ENCODE data around the gene MAML2. TPM values are rescaled to one million over a fixed set of nuclear protein-coding genes. Genes with fewer than 3 reads are reported as not detected.
A peak's percentile ranks its signal among the peaks of the same experiment; 100 is the strongest.

MAML2 gene
- total and polyA plus RNA-seq, 2 experiments from 2014 or later = 2.0 to 7.1 TPM

DNA sequence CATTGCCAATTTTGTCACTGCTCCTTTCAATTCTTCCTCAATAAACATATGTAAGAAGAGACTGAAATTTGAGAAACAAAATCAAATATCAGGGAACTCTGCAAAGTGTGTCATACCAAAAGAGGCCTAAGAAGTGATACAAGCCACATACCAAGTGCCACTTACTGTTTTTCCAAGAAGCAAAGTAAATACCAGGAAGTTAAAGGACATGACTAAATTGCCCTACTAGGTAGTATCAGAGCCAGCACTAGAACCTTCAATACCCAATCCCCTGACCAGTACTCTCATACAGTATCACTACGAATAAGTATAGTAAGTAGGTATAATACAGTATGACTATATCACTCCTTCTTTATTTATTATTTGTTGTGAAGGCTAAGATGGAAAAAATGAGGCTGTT is 13.6 kb downstream of the MAML2 start:
- H3K27me3 ChIP-seq (ENCODE audit: insufficient read depth) = no peaks in the 10 kb centered on the region
- H3K27ac ChIP-seq (ENCODE audit: low read depth) = no peak overlapping the region
- peaks cover 79% of the 10 kb centered on the region for H3K4me1 ChIP-seq (ENCODE audit: insufficient read depth)
- H4K20me1 ChIP-seq (replicated peaks; ENCODE audit: insufficient read depth) = no peaks in the 10 kb centered on the region
- H3K4me3 Mint-ChIP-seq = no peak overlapping the region
- DNase-seq (ENCODE audit: low spot score) (no peak), ATAC-seq (no peak)
- H3K27ac Mint-ChIP-seq = no peak overlapping the region; the same call in 1 of the 2 replicates
- H3K4me2 ChIP-seq = 0 out of 2 replicates have a peak overlapping the region, but pooled peaks have one; percentile 6
- H3K9me2 ChIP-seq (ENCODE audit: insufficient read depth) = peaks cover 5% of the 10 kb centered on the region; the same call in 1 of the 2 replicates
- no peak overlapping the region for H3K4me3 ChIP-seq
- H3K79me2 ChIP-seq (replicated peaks; ENCODE audit: insufficient read depth) = peaks cover 61% of the 10 kb centered on the region
- no peaks in the 10 kb centered on the region for H3K27me3 Mint-ChIP-seq (ENCODE audit: insufficient read depth, low read depth, poor library complexity)
- H2AFZ ChIP-seq = no peak overlapping the region
- no peaks in the 10 kb centered on the region for H3F3A ChIP-seq (replicated peaks; ENCODE audit: low read depth)
- no peaks in the 10 kb centered on the region for H3K9me3 Mint-ChIP-seq
- peaks cover 67% of the 10 kb centered on the region for H3K4me1 Mint-ChIP-seq
- H3K36me3 Mint-ChIP-seq (ENCODE audit: low read depth) = no peaks in the 10 kb centered on the region
- TF ChIP-seq, protein P1, sequence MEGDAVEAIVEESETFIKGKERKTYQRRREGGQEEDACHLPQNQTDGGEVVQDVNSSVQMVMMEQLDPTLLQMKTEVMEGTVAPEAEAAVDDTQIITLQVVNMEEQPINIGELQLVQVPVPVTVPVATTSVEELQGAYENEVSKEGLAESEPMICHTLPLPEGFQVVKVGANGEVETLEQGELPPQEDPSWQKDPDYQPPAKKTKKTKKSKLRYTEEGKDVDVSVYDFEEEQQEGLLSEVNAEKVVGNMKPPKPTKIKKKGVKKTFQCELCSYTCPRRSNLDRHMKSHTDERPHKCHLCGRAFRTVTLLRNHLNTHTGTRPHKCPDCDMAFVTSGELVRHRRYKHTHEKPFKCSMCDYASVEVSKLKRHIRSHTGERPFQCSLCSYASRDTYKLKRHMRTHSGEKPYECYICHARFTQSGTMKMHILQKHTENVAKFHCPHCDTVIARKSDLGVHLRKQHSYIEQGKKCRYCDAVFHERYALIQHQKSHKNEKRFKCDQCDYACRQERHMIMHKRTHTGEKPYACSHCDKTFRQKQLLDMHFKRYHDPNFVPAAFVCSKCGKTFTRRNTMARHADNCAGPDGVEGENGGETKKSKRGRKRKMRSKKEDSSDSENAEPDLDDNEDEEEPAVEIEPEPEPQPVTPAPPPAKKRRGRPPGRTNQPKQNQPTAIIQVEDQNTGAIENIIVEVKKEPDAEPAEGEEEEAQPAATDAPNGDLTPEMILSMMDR (conservative IDR thresholded peaks at IDR 0.05; ENCODE audit: low read depth in 2 of 2) = no peak
- H3K36me3 ChIP-seq (ENCODE audit: insufficient read depth) = no peaks in the 10 kb centered on the region

DNA sequence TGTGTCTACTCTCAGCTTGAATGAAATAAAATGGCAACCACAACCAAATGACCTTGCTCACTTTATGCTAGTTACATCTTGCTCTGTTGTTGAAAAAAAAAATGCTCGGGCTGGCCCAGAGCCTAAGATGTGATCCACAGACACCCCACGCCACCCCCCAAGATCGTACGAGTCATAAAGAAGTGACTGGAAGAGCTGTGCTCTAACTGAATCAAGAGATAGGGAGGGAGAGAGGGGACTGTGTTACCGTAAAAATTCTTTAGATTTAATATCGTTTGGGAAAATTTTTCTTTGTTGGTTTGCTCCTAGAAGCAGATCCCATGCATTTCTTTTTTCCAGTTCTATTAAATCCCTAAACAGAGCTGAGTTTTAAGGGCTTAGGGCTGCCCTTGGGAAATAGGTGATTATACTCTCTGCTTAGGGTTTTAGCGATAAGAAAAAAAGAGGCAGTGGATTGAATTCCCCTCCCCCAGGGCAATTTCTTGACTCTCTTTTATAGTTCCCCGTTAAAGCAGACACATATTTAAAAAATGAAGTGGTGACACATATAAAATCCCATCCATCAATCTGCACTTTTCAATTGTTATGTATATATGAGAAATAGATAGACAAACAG is 14.5 kb downstream of the MAML2 start:
- Histone ChIP-seq H3K79me2 (replicated peaks; ENCODE audit: insufficient read depth) (peaks cover 61% of the 10 kb centered on the region), H3K27ac (ENCODE audit: low read depth) (no peak overlapping the region), H3K36me3 (ENCODE audit: insufficient read depth) (no peaks in the 10 kb centered on the region), H3K4me2 (0 out of 2 replicates have a peak overlapping the region, but pooled peaks have one; percentile 6), H4K20me1 (replicated peaks; ENCODE audit: insufficient read depth) (no peaks in the 10 kb centered on the region), H3K4me3 (no peak overlapping the region), H3F3A (replicated peaks; ENCODE audit: low read depth) (no peaks in the 10 kb centered on the region), H3K4me1 (ENCODE audit: insufficient read depth) (peaks cover 77% of the 10 kb centered on the region), H3K9me2 (ENCODE audit: insufficient read depth) (peaks cover 9% of the 10 kb centered on the region; the same call in 1 of the 2 replicates), H2AFZ (no peak overlapping the region), H3K27me3 (ENCODE audit: insufficient read depth) (no peaks in the 10 kb centered on the region)
- Mint-ChIP-seq H3K4me3 (no peak overlapping the region), H3K27me3 (ENCODE audit: insufficient read depth, low read depth, poor library complexity) (no peaks in the 10 kb centered on the region), H3K27ac (peak overlapping the region; percentile 60; the same call in 1 of the 2 replicates), H3K9me3 (no peaks in the 10 kb centered on the region), H3K4me1 (peaks cover 67% of the 10 kb centered on the region), H3K36me3 (ENCODE audit: low read depth) (no peaks in the 10 kb centered on the region)
- DNase-seq (ENCODE audit: low spot score) = no peak
- ATAC-seq = no peak
- TF ChIP-seq EZH2phosphoT487 (IDR thresholded peaks at IDR 0.05; ENCODE audit: unreplicated experiment) = no peak
- TF ChIP-seq, protein P2, sequence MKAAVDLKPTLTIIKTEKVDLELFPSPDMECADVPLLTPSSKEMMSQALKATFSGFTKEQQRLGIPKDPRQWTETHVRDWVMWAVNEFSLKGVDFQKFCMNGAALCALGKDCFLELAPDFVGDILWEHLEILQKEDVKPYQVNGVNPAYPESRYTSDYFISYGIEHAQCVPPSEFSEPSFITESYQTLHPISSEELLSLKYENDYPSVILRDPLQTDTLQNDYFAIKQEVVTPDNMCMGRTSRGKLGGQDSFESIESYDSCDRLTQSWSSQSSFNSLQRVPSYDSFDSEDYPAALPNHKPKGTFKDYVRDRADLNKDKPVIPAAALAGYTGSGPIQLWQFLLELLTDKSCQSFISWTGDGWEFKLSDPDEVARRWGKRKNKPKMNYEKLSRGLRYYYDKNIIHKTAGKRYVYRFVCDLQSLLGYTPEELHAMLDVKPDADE (IDR thresholded peaks at IDR 0.05) = no peak
- TF ChIP-seq POLR2AphosphoS5 (IDR thresholded peaks at IDR 0.05; ENCODE audit: low read depth) = no peak
- TF ChIP-seq, protein P3, sequence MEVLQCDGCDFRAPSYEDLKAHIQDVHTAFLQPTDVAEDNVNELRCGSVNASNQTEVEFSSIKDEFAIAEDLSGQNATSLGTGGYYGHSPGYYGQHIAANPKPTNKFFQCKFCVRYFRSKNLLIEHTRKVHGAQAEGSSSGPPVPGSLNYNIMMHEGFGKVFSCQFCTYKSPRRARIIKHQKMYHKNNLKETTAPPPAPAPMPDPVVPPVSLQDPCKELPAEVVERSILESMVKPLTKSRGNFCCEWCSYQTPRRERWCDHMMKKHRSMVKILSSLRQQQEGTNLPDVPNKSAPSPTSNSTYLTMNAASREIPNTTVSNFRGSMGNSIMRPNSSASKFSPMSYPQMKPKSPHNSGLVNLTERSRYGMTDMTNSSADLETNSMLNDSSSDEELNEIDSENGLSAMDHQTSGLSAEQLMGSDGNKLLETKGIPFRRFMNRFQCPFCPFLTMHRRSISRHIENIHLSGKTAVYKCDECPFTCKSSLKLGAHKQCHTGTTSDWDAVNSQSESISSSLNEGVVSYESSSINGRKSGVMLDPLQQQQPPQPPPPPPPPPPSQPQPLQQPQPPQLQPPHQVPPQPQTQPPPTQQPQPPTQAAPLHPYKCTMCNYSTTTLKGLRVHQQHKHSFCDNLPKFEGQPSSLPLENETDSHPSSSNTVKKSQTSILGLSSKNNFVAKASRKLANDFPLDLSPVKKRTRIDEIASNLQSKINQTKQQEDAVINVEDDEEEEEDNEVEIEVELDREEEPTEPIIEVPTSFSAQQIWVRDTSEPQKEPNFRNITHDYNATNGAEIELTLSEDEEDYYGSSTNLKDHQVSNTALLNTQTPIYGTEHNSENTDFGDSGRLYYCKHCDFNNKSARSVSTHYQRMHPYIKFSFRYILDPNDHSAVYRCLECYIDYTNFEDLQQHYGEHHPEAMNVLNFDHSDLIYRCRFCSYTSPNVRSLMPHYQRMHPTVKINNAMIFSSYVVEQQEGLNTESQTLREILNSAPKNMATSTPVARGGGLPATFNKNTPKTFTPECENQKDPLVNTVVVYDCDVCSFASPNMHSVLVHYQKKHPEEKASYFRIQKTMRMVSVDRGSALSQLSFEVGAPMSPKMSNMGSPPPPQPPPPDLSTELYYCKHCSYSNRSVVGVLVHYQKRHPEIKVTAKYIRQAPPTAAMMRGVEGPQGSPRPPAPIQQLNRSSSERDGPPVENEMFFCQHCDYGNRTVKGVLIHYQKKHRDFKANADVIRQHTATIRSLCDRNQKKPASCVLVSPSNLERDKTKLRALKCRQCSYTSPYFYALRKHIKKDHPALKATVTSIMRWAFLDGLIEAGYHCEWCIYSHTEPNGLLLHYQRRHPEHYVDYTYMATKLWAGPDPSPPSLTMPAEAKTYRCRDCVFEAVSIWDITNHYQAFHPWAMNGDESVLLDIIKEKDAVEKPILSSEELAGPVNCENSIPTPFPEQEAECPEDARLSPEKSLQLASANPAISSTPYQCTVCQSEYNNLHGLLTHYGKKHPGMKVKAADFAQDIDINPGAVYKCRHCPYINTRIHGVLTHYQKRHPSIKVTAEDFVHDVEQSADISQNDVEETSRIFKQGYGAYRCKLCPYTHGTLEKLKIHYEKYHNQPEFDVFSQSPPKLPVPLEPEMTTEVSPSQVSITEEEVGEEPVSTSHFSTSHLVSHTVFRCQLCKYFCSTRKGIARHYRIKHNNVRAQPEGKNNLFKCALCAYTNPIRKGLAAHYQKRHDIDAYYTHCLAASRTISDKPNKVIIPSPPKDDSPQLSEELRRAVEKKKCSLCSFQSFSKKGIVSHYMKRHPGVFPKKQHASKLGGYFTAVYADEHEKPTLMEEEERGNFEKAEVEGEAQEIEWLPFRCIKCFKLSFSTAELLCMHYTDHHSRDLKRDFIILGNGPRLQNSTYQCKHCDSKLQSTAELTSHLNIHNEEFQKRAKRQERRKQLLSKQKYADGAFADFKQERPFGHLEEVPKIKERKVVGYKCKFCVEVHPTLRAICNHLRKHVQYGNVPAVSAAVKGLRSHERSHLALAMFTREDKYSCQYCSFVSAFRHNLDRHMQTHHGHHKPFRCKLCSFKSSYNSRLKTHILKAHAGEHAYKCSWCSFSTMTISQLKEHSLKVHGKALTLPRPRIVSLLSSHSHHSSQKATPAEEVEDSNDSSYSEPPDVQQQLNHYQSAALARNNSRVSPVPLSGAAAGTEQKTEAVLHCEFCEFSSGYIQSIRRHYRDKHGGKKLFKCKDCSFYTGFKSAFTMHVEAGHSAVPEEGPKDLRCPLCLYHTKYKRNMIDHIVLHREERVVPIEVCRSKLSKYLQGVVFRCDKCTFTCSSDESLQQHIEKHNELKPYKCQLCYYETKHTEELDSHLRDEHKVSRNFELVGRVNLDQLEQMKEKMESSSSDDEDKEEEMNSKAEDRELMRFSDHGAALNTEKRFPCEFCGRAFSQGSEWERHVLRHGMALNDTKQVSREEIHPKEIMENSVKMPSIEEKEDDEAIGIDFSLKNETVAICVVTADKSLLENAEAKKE (CRISPR knock-in tag; IDR thresholded peaks at IDR 0.05) = no peak
- no peak for TF ChIP-seq CREB1 (CRISPR knock-in tag; IDR thresholded peaks at IDR 0.05; ENCODE audit: low read depth)
- TF ChIP-seq, protein P1 (conservative IDR thresholded peaks at IDR 0.05; ENCODE audit: low read depth in 2 of 2) = no peak
- no peak for TF ChIP-seq ZNF331 (CRISPR knock-in tag; IDR thresholded peaks at IDR 0.05; ENCODE audit: low read depth)
- TF ChIP-seq EZH2 (IDR thresholded peaks at IDR 0.05; ENCODE audit: low read depth, unreplicated experiment) = no peak
- TF ChIP-seq JUNB (IDR thresholded peaks at IDR 0.05; ENCODE audit: unreplicated experiment) = no peak
- no peak for TF ChIP-seq NANOG (IDR thresholded peaks at IDR 0.05; ENCODE audit: borderline replicate concordance)

Data from GM23338 (cell line).